Astrocyte (in vitro differentiated cells and primary cell): ENCODE data around the gene ATP13A4. TPM values are rescaled to one million over a fixed set of nuclear protein-coding genes. Genes with fewer than 3 reads are reported as not detected.

Experiments
- DNase-seq: peaks from one replicate; pipeline ENCODE4 v3.0.0-alpha.2; 2010; ENCODE audit warnings: low read depth
- FAIRE-seq: peaks from 2 replicates; lab custom pipeline; 2011; peaks lifted over from hg19 to GRCh38; lab: Jason Lieb, UNC
- H2AFZ ChIP-seq: 2 replicates; pipeline ENCODE4 v1.6.0; 2012; ENCODE audit warnings: low read depth, low read length, inconsistent platforms
- H3K27ac ChIP-seq: 2 replicates; pipeline ENCODE4 v1.5.1; 2011; ENCODE audit warnings: low read depth, low read length, inconsistent platforms
- H3K27me3 ChIP-seq: 2 replicates; pipeline ENCODE4 v1.6.0; 2011; ENCODE audit warnings: low read length, inconsistent platforms; ENCODE audit not compliant: insufficient read depth
- H3K36me3 ChIP-seq: 2 replicates; pipeline ENCODE4 v1.5.1; 2011; ENCODE audit warnings: low read length, inconsistent platforms; ENCODE audit not compliant: insufficient read depth
- H3K4me1 ChIP-seq: 2 replicates; pipeline ENCODE4 v1.5.1; 2011; ENCODE audit warnings: low read length, inconsistent platforms; ENCODE audit not compliant: insufficient read depth
- H3K4me2 ChIP-seq: 2 replicates; pipeline ENCODE4 v1.6.0; 2012; ENCODE audit warnings: low read length, inconsistent platforms
- H3K4me3 ChIP-seq: 2 replicates; pipeline ENCODE4 v1.5.1; 2011; ENCODE audit warnings: low read depth, mild to moderate bottlenecking, low read length, inconsistent platforms; ENCODE audit not compliant: insufficient read depth
- H3K79me2 ChIP-seq: 2 replicates; pipeline ENCODE4 v1.6.0; 2012; ENCODE audit warnings: mild to moderate bottlenecking, low read length, inconsistent platforms; ENCODE audit not compliant: insufficient read depth
- H3K9ac ChIP-seq: 2 replicates; pipeline ENCODE4 v1.6.0; 2012; ENCODE audit warnings: mild to moderate bottlenecking, low read length, inconsistent platforms
- H3K9me3 ChIP-seq: 2 replicates; pipeline ENCODE4 v1.5.1; 2012; ENCODE audit warnings: low read depth, mild to moderate bottlenecking, low read length, inconsistent platforms; ENCODE audit not compliant: insufficient read depth
- H4K20me1 ChIP-seq: 2 replicates; pipeline ENCODE4 v1.6.0; 2012; ENCODE audit warnings: low read length, inconsistent platforms; ENCODE audit not compliant: insufficient read depth
- H3K27ac Mint-ChIP-seq: one replicate; pipeline ENCODE4 v1.8.0; 2021; ENCODE audit warnings: mild to moderate bottlenecking, mixed read lengths; ENCODE audit not compliant: unreplicated experiment
- H3K27me3 Mint-ChIP-seq: one replicate; pipeline ENCODE4 v1.8.0; 2021; ENCODE audit warnings: low read depth, mixed read lengths; ENCODE audit not compliant: unreplicated experiment
- H3K36me3 Mint-ChIP-seq: one replicate; pipeline ENCODE4 v1.8.0; 2021; ENCODE audit warnings: low read depth, mixed read lengths; ENCODE audit not compliant: unreplicated experiment
- H3K4me1 Mint-ChIP-seq: one replicate; pipeline ENCODE4 v1.8.0; 2021; ENCODE audit warnings: low read depth, mixed read lengths; ENCODE audit not compliant: unreplicated experiment
- H3K4me3 Mint-ChIP-seq: one replicate; pipeline ENCODE4 v1.8.0; 2021; ENCODE audit warnings: mild to moderate bottlenecking, moderate library complexity, mixed read lengths; ENCODE audit not compliant: unreplicated experiment
- H3K9me3 Mint-ChIP-seq: one replicate; pipeline ENCODE4 v1.8.0; 2021; ENCODE audit warnings: mild to moderate bottlenecking, mixed read lengths; ENCODE audit not compliant: unreplicated experiment
- CTCF ChIP-seq: IDR thresholded peaks from 2 replicates; pipeline ENCODE4 v1.5.1; 2011; ENCODE audit warnings: low read depth, mild to moderate bottlenecking, inconsistent platforms, low read length, moderate library complexity; ENCODE audit not compliant: insufficient read depth
- EZH2 ChIP-seq: IDR thresholded peaks from 2 replicates; pipeline ENCODE4 v1.6.1; 2012; ENCODE audit warnings: mild to moderate bottlenecking, low read length, inconsistent platforms; ENCODE audit not compliant: insufficient read depth
- total RNA-seq: library from RNA; stranded (reverse); gene quantifications from 2 replicates; pipeline ENCODE4 v1.2.1, GENCODE V29; 2021

ATP13A4 gene
- total RNA-seq, 1 donor from 2014 or later: 0.34 TPM

GRCh38 chr3:193589616-193590015, 34.9 kb upstream of the ATP13A4 start:
- H3K27me3 Mint-ChIP-seq: no peaks in the 10 kb centered on the region
- H3K36me3 Mint-ChIP-seq: no peaks in the 10 kb centered on the region
- no peaks in the 10 kb centered on the region for H3K9me3 Mint-ChIP-seq
- H3K4me3 Mint-ChIP-seq: no peak overlapping the region
- peak overlapping the region; percentile 21 for H3K27ac Mint-ChIP-seq
- H3K4me3 ChIP-seq: no peak overlapping the region
- FAIRE-seq (no peak), DNase-seq (no peak)
- TF ChIP-seq EZH2 (no peak), CTCF (no peak)
- H4K20me1 ChIP-seq: peaks cover 4% of the 10 kb centered on the region
- no peaks in the 10 kb centered on the region for H3K27me3 ChIP-seq
- H3K27ac ChIP-seq: peak overlapping the region; percentile 59
- no peaks in the 10 kb centered on the region for H3K36me3 ChIP-seq
- H3K4me2 ChIP-seq: peak overlapping the region; percentile 65
- H3K9me3 ChIP-seq: no peaks in the 10 kb centered on the region
- H3K79me2 ChIP-seq: peaks cover 22% of the 10 kb centered on the region
- H2AFZ ChIP-seq: no peak overlapping the region
- H3K9ac ChIP-seq: no peak overlapping the region
- peaks cover 22% of the 10 kb centered on the region for H3K4me1 ChIP-seq
- peaks cover 7% of the 10 kb centered on the region for H3K4me1 Mint-ChIP-seq

DNA sequence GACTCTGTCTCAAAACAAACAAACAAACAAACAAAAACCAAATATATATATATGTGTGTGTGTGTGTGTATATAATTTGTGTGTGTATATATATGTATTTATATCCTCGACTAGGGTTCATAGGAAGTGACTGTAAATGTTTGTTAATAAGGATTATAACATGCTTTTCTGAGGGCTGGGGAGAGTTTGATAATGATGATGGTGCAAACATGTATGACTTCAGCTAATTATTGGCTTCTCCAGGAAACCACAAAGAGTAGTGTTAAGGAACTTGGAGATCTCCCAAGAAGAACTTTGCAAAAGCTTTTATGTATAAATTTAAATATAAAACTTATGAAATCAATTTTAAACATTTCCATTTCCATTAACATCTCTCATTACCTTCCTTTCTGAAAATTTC, 34.4 kb upstream of the ATP13A4 start:
- Mint-ChIP-seq H3K9me3 (no peaks in the 10 kb centered on the region), H3K27ac (no peak overlapping the region), H3K27me3 (no peaks in the 10 kb centered on the region), H3K4me1 (peaks cover 7% of the 10 kb centered on the region), H3K4me3 (no peak overlapping the region), H3K36me3 (no peaks in the 10 kb centered on the region)
- H4K20me1 ChIP-seq: peaks cover 4% of the 10 kb centered on the region
- H3K27ac ChIP-seq: no peak overlapping the region
- H3K36me3 ChIP-seq: no peaks in the 10 kb centered on the region
- DNase-seq: no peak
- no peak for FAIRE-seq
- H3K4me2 ChIP-seq: no peak overlapping the region
- no peaks in the 10 kb centered on the region for H3K27me3 ChIP-seq
- no peak for TF ChIP-seq CTCF
- no peak for TF ChIP-seq EZH2
- peaks cover 17% of the 10 kb centered on the region for H3K4me1 ChIP-seq
- no peak overlapping the region for H2AFZ ChIP-seq
- no peak overlapping the region for H3K9ac ChIP-seq
- H3K79me2 ChIP-seq: peaks cover 17% of the 10 kb centered on the region
- H3K4me3 ChIP-seq: no peak overlapping the region
- H3K9me3 ChIP-seq: no peaks in the 10 kb centered on the region

GRCh38 chr3:193586526-193586925, 31.8 kb upstream of the ATP13A4 start:
- Histone ChIP-seq H3K27ac (no peak overlapping the region), H3K9me3 (no peaks in the 10 kb centered on the region), H3K36me3 (no peaks in the 10 kb centered on the region), H2AFZ (no peak overlapping the region), H3K4me3 (no peak overlapping the region), H3K4me2 (no peak overlapping the region), H3K27me3 (no peaks in the 10 kb centered on the region), H3K4me1 (peaks cover 8% of the 10 kb centered on the region), H3K79me2 (no peaks in the 10 kb centered on the region), H4K20me1 (no peaks in the 10 kb centered on the region), H3K9ac (no peak overlapping the region)
- no peak for FAIRE-seq
- no peak for DNase-seq
- Mint-ChIP-seq H3K36me3 (no peaks in the 10 kb centered on the region), H3K27ac (no peak overlapping the region), H3K27me3 (no peaks in the 10 kb centered on the region), H3K9me3 (no peaks in the 10 kb centered on the region), H3K4me1 (peaks cover 6% of the 10 kb centered on the region), H3K4me3 (no peak overlapping the region)
- TF ChIP-seq EZH2 (no peak), CTCF (no peak)
